LNCAP (cell line): Measurements from ENCODE around the gene SFXN1.

Experiments used
- CTCF ChIP-seq: fragments of 450-650 bp; IDR thresholded peaks from 2 replicates; pipeline ENCODE4 v1.5.1; 2017; ENCODE audit warnings: mild to moderate bottlenecking

Gene SFXN1

GRCh38 chr5:175468892-175469291 is 9.5 kb upstream of the SFXN1 start:
- no peak for TF ChIP-seq CTCF

GRCh38 chr5:175469916-175470315 is 8.4 kb upstream of the SFXN1 start:
- no peak for TF ChIP-seq CTCF

- no peak for TF ChIP-seq CTCF
Observed at GRCh38 chr5:175470781-175471180, 7.6 kb upstream of the SFXN1 start.

GRCh38 chr5:175471196-175471595 is 7.2 kb upstream of the SFXN1 start:
- TF ChIP-seq CTCF: no peak

- TF ChIP-seq CTCF: no peak
Observed at GRCh38 chr5:175471628-175472027, 6.7 kb upstream of the SFXN1 start.

- TF ChIP-seq CTCF: no peak
Observed at GRCh38 chr5:175472378-175472777, 6.0 kb upstream of the SFXN1 start.

- TF ChIP-seq CTCF: no peak
Observed at GRCh38 chr5:175475248-175475647, 3.1 kb upstream of the SFXN1 start.

- no peak for TF ChIP-seq CTCF
Observed at GRCh38 chr5:175477440-175477839, 920 bp upstream of the SFXN1 start.
